CD4-positive, alpha-beta memory T cell (primary cell): ENCODE measurements around the gene LRRC3. TPM values are rescaled to one million over a fixed set of nuclear protein-coding genes. Genes with fewer than 3 reads are reported as not detected.
"Not testable (repeated sequence)": the region's sequence is repeated elsewhere in the genome, so short reads cannot be mapped to it uniquely, and the experiment has no call there.

Experiments used
- CTCF ChIA-PET: fragments of 350-600 bp; sonication (Branson Sonifier 250); formaldehyde crosslinking; loops from one replicate; lab custom pipeline; 2021; ENCODE audit warnings: inconsistent platforms; ENCODE audit not compliant: partially characterized antibody; lab: Charles Lee
- POLR2A ChIA-PET: fragments of 350-600 bp; sonication (Branson Sonifier 250); formaldehyde crosslinking; loops from one replicate; lab custom pipeline; 2021; ENCODE audit not compliant: partially characterized antibody; lab: Charles Lee
- DNase-seq, 5 donors: peaks; one replicate each; pipeline versions ENCODE4 v3.0.0 to v3.0.0-alpha.2; 2020 to 2022; ENCODE audit warnings: mixed read lengths in 1 of 5
- H3K27ac ChIP-seq: one replicate; pipeline ENCODE4 v1.7.0; 2013; ENCODE audit warnings: low read depth, low read length
- H3K27me3 ChIP-seq: 2 replicates; pipeline ENCODE4 v1.7.0; 2013; ENCODE audit warnings: mild to moderate bottlenecking, low read length, moderate library complexity; ENCODE audit not compliant: insufficient read depth
- H3K36me3 ChIP-seq: 2 replicates; pipeline ENCODE4 v1.7.0; 2013; ENCODE audit warnings: mild to moderate bottlenecking, low read length, moderate library complexity; ENCODE audit not compliant: insufficient read depth
- H3K4me1 ChIP-seq: 2 replicates; pipeline ENCODE4 v1.7.0; 2013; ENCODE audit warnings: mild to moderate bottlenecking, low read length, moderate library complexity; ENCODE audit not compliant: insufficient read depth
- H3K4me3 ChIP-seq, 2 donors: one replicate each; pipeline ENCODE4 v1.7.0; 2013; ENCODE audit warnings: low read length in 2 of 2, mild to moderate bottlenecking in 1 of 2
- H3K9me3 ChIP-seq, 2 donors: one replicate each; pipeline ENCODE4 v1.7.0; 2013; ENCODE audit warnings: low read length in 2 of 2, control low read depth in 1 of 2; ENCODE audit not compliant: control insufficient read depth in 1 of 2
- H3K27ac Mint-ChIP-seq, 7 donors: one replicate each; pipeline ENCODE4 v1.8.0; 2020 to 2021; ENCODE audit warnings: mixed read lengths in 7 of 7, mild to moderate bottlenecking in 6 of 7, inconsistent platforms in 3 of 7, moderate library complexity in 3 of 7
- H3K27me3 Mint-ChIP-seq, 2 donors: one replicate each; pipeline ENCODE4 v1.8.0; 2020 to 2021; ENCODE audit warnings: mixed read lengths in 2 of 2
- H3K36me3 Mint-ChIP-seq, 2 donors: one replicate each; pipeline ENCODE4 v1.8.0; 2020 to 2021; ENCODE audit warnings: mixed read lengths in 2 of 2, inconsistent platforms in 1 of 2, mild to moderate bottlenecking in 1 of 2
- H3K4me1 Mint-ChIP-seq, 4 donors: one replicate each; pipeline ENCODE4 v1.8.0; 2020 to 2021; ENCODE audit warnings: mixed read lengths in 4 of 4, mild to moderate bottlenecking in 1 of 4
- H3K4me3 Mint-ChIP-seq, 8 donors: one replicate each; pipeline ENCODE4 v1.8.0; 2020 to 2021; ENCODE audit warnings: mixed read lengths in 8 of 8, mild to moderate bottlenecking in 7 of 8, moderate library complexity in 6 of 8, inconsistent platforms in 3 of 8
- H3K9me3 Mint-ChIP-seq, 8 donors: one replicate each; pipeline ENCODE4 v1.8.0; 2020 to 2021; ENCODE audit warnings: mixed read lengths in 8 of 8, mild to moderate bottlenecking in 5 of 8, inconsistent platforms in 3 of 8, moderate library complexity in 1 of 8
- intact Hi-C: fragments of 100-400 bp; cut with micrococcal nuclease; formaldehyde crosslinking; loops from one replicate; pipeline ENCODE4 v1.15.1; 2023
- polyA plus RNA-seq, 2 donors: library from polyadenylated mRNA; unstranded; fragments of 300-500 nt; fragmentation: Illumina TruSeq; gene quantifications; one replicate each; pipeline ENCODE4 v1.2.3, GENCODE V29; 2021
- total RNA-seq, 2 experiments: library from RNA; stranded (reverse); gene quantifications; one replicate each; pipeline ENCODE4 v1.2.3, GENCODE V29; 2021

The LRRC3 gene
- total and polyA plus RNA-seq, 4 experiments from 2014 or later: 0.11 to 1.5 (median 1.0) TPM

DNA sequence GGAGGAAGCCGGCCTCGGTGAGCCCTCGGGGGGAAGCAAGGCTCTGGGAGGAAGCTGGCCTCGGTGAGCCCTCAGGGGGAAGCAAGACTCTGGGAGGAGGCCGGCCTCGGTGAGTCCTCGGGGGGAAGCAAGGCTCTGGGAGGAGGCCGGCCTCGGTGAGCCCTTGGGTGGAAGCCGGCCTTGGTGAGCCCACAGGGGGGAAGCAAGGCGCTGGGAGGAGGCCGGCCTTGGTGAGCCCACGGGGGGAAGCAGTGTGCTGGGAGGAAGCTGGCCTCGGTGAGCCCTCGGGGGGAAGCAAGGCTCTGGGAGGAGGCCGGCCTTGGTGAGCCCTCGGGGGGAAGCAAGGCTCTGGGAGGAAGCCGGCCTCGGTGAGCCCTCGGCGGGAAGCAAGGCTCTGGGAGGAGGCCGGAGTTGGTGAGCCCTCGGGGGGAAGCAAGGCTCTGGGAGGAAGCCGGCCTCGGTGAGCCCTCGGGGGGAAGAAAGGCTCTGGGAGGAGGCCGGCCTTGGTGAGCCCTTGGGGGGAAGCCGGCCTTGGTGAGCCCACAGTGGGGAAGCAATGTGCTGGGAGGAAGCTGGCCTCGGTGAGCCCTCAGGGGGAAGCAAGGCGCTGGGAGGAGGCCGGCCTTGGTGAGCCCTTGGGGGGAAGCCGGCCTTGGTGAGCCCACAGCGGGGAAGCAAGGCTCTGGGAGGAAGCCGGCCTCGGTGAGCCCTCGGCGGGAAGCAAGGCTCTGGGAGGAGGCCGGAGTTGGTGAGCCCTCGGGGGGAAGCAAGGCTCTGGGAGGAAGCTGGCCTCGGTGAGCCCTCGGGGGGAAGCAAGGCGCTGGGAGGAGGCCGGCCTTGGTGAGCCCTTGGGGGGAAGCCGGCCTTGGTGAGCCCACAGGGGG, 47.9 kb downstream of the LRRC3 start:
- H3K36me3 ChIP-seq, H3K4me1 Mint-ChIP-seq, H3K36me3 Mint-ChIP-seq, H3K9me3 Mint-ChIP-seq, H3K27me3 Mint-ChIP-seq, intact Hi-C loops, H3K4me1 ChIP-seq, H3K27ac ChIP-seq, H3K4me3 Mint-ChIP-seq, H3K27ac Mint-ChIP-seq, H3K27me3 ChIP-seq, DNase-seq, H3K9me3 ChIP-seq, H3K4me3 ChIP-seq: not testable (repeated sequence)
- ChIA-PET POLR2A (interaction anchor here (0.6 to 1.1 kb wide), 3 partner anchors 10 to 290 kb away, joined by 3 read pairs; no protein-coding TSS in a partner anchor), CTCF (interaction anchor here (1.5 to 2.8 kb wide), 2 partner anchors 7 to 290 kb away, joined by 5 to 14 read pairs; no protein-coding TSS in a partner anchor)

DNA sequence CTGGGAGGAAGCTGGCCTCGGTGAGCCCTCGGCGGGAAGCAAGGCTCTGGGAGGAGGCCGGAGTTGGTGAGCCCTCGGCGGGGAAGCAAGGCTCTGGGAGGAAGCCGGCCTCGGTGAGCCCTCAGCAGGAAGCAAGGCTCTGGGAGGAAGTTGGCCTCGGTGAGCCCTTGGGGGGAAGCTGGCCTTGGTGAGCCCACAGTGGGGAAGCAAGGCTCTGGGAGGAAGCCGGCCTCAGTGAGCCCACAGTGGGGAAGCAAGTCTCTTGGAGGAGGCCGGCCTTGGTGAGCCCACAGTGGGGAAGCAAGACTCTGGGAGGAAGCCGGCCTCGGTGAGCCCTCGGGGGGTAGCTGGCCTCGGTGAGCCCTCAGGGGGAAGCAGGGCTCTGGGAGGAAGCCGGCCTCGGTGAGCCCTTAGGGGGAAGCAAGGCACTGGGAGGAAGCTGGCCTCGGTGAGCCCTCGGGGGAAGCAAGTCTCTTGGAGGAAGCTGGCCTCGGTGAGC, 48.6 kb downstream of the LRRC3 start:
- Mint-ChIP-seq H3K27ac (peak overlapping the region in 1 of 7 donors; percentile 29), H3K9me3 (no peaks in the 10 kb centered on the region), H3K4me1 (peaks cover 0 to 1% (median 0%) of the 10 kb centered on the region in 4 donors), H3K27me3 (peaks cover 0 to 3% of the 10 kb centered on the region in 2 donors), H3K4me3 (no peak overlapping the region), H3K36me3 (no peaks in the 10 kb centered on the region)
- Histone ChIP-seq H3K4me3 (no peak overlapping the region), H3K4me1 (no peaks in the 10 kb centered on the region), H3K36me3 (no peaks in the 10 kb centered on the region), H3K9me3 (no peaks in the 10 kb centered on the region), H3K27me3 (no peaks in the 10 kb centered on the region), H3K27ac (no peak overlapping the region)
- no peak for DNase-seq
- CTCF ChIA-PET: interaction anchor here (1.5 kb wide), 1 partner anchor 289 kb away, joined by 5 read pairs; no protein-coding TSS in a partner anchor
- intact Hi-C loops: no loop called here
- POLR2A ChIA-PET: interaction anchor here (0.7 kb wide), 1 partner anchor 23 kb away, joined by 3 read pairs; no protein-coding TSS in a partner anchor

DNA sequence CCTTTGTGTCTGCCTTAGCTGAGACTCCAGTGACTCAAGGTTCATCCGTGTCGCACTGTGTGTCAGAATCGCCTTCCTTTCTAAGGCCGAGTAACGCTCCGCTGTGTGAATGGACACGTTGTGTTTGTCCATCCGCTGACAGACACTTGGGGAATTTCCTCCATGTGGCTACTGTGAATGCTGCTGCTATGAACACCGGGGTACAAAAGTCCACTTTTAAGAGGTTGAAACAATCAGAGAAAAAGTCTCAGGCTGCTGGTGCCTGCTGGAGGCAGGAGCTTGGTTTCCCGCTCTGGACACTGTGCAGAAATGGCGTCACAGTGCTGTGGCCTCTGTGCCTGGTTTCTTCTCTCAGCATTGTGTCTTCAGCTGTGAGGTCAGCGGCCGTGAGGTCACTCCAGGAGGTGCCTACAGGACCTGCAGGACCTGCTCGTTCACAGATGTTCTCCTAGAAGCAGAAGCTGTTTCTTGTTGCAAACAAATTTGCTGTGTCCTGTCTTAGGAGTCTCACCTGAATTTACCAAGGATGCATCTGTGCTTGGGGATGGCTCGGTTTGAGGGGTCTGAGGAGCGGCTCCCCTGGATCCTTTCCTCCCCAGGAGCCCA, 50.5 kb downstream of the LRRC3 start:
- Mint-ChIP-seq H3K36me3 (no peaks in the 10 kb centered on the region), H3K9me3 (no peaks in the 10 kb centered on the region), H3K27ac (no peak overlapping the region), H3K27me3 (peaks cover 0 to 3% of the 10 kb centered on the region in 2 donors), H3K4me1 (peaks cover 0 to 1% (median 0%) of the 10 kb centered on the region in 4 donors), H3K4me3 (no peak overlapping the region)
- H3K4me1 ChIP-seq: peaks cover 6% of the 10 kb centered on the region
- POLR2A ChIA-PET: no interaction called here
- intact Hi-C loops: no loop called here
- CTCF ChIA-PET: interaction anchor here (1.1 to 11.0 kb wide), 2 partner anchors 12 to 236 kb away, joined by 3 to 269 read pairs; no protein-coding TSS in a partner anchor
- H3K36me3 ChIP-seq: no peaks in the 10 kb centered on the region
- H3K27me3 ChIP-seq: no peaks in the 10 kb centered on the region
- H3K9me3 ChIP-seq: no peaks in the 10 kb centered on the region
- DNase-seq: no peak
- H3K4me3 ChIP-seq: no peak overlapping the region
- no peak overlapping the region for H3K27ac ChIP-seq

DNA sequence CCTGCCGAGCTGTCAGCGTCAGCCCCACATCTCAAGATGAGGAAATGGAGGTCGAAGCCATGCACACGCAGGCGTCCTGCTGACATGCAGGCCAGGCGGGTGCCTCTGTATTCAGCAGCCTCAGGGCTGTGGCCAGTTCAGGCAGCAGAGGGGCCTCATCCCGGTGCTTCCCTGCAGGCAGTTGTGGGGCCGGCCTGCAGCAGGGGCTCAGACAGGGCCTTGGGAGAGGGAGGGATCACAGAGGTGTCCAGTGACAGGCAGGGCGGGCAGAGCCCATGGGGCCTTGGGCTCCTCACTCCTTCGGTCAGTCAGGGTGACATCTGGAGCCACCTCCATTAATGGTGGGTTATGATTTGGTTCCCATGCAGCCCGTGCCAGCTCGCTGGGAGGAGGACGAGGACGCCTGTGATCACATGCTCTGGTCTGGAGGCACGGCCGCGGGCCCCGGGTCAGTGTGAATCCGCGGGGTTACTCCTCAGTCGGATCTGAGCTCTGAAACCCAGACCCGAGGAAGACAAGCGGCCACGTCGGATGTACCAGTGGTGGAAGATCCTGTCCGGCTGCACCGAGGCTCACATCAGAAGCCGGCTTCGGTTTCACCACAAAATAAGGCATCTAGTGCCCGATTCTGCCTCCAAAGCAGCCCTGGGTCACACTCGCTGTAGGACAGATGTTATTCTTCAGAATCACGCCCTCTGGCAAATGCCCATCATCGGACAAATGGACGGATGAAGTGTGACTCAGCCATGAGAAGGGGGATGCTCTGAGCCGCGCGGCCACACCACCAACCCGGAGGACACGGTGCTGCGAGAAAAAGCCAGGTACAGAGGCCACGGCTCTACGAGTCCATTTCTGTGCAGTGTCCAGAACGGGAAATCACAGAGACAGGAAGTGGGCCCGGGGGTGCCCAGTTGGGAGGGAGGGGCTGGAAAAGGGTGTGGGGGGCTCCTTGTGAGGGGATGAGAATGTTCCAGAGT, 51.3 kb downstream of the LRRC3 start:
- no peak overlapping the region for H3K4me3 ChIP-seq
- H3K4me3 Mint-ChIP-seq: no peak overlapping the region
- peaks cover 10% of the 10 kb centered on the region for H3K4me1 ChIP-seq
- no peaks in the 10 kb centered on the region for H3K27me3 Mint-ChIP-seq
- H3K27ac ChIP-seq: no peak overlapping the region
- no peak for DNase-seq
- intact Hi-C loops: no loop called here
- POLR2A ChIA-PET: no interaction called here
- H3K9me3 ChIP-seq: no peaks in the 10 kb centered on the region
- CTCF ChIA-PET: interaction anchor here (0.7 to 11.0 kb wide), 3 partner anchors 13 to 287 kb away, joined by 3 to 269 read pairs (median 4); no protein-coding TSS in a partner anchor
- peaks cover 0 to 1% (median 0%) of the 10 kb centered on the region in 4 donors for H3K4me1 Mint-ChIP-seq
- no peaks in the 10 kb centered on the region for H3K9me3 Mint-ChIP-seq
- H3K27ac Mint-ChIP-seq: no peak overlapping the region
- no peaks in the 10 kb centered on the region for H3K27me3 ChIP-seq
- no peaks in the 10 kb centered on the region for H3K36me3 ChIP-seq
- H3K36me3 Mint-ChIP-seq: no peaks in the 10 kb centered on the region

DNA sequence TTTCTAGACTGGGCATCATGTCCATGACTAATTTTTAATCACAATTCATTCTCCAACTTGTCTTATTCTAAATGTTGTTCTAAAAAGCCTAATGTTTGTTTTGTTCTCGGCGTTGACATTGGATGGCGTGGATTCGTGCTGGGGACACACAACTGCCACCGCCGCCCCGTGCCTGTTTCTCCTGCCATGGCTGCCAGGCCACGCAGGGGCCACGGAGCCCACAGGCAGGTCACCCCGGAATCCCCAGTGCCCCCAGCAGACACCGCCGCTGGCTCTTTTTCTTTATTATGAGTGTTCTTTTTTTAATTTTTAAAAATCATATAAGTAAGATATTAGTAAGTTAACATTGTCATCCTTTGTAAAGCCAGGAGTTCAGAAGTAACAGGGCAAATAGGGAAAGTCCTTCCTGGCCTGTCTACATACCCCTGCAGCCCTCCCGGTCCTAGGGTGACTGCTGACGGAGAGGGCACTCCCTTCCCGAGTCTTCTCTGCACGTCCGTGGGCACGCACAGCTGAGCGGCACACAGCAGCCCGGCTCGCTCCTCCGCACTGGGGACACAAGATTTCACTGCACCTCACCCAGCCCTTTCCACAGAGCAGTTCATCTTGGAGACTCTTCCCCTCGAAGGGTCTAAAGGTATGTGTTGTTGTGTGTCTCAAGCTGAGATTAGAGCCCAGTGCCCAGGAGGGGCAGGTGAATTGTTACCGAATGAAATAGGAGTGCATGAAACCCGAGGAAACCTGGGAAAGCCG, 52.5 kb downstream of the LRRC3 start:
- Mint-ChIP-seq H3K9me3 (no peaks in the 10 kb centered on the region), H3K4me1 (no peaks in the 10 kb centered on the region), H3K27ac (no peak overlapping the region), H3K27me3 (no peaks in the 10 kb centered on the region), H3K36me3 (no peaks in the 10 kb centered on the region), H3K4me3 (no peak overlapping the region)
- DNase-seq: no peak
- intact Hi-C loops: no loop called here
- ChIA-PET POLR2A (no interaction called here), CTCF (interaction anchor here (0.7 to 11.0 kb wide), 4 partner anchors 233 to 293 kb away, joined by 4 to 269 read pairs (median 50); partner anchors contain the start of gene UBE2G2)
- Histone ChIP-seq H3K27me3 (no peaks in the 10 kb centered on the region), H3K27ac (no peak overlapping the region), H3K9me3 (no peaks in the 10 kb centered on the region), H3K36me3 (no peaks in the 10 kb centered on the region), H3K4me1 (peaks cover 10% of the 10 kb centered on the region), H3K4me3 (no peak overlapping the region)

DNA sequence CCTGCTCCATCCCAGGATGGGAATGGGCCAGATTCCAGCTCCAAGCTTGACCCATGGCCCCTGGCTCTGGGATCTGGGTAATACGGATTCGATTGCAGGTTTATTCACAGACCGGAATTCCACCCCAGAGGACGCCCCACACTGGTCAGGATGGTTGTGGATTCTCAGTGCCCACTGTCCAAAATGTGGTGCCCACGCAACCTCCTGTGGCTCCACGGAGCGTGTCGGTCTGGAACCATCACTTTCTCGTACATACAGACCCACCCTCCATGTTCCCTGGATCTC, 53.1 kb downstream of the LRRC3 start:
- DNase-seq: no peak
- Mint-ChIP-seq H3K27me3 (no peaks in the 10 kb centered on the region), H3K27ac (no peak overlapping the region), H3K36me3 (no peaks in the 10 kb centered on the region), H3K4me1 (no peaks in the 10 kb centered on the region), H3K4me3 (no peak overlapping the region), H3K9me3 (no peaks in the 10 kb centered on the region)
- intact Hi-C loops: no loop called here
- Histone ChIP-seq H3K27ac (no peak overlapping the region), H3K4me1 (peaks cover 10% of the 10 kb centered on the region), H3K4me3 (no peak overlapping the region), H3K27me3 (no peaks in the 10 kb centered on the region), H3K9me3 (no peaks in the 10 kb centered on the region), H3K36me3 (no peaks in the 10 kb centered on the region)
- ChIA-PET POLR2A (no interaction called here), CTCF (interaction anchor here (3.5 to 11.0 kb wide), 3 partner anchors 233 to 292 kb away, joined by 24 to 269 read pairs (median 77); partner anchors contain the start of gene UBE2G2)
